Activated CD8-positive, alpha-beta memory T cell treated with anti-CD3 and anti-CD28 coated beads, Interleukin-2, amount 50 U/mL, for 48 hours (primary cell): ENCODE data around the gene ENKD1.

Experiments
- DNase-seq: peaks from one replicate; pipeline ENCODE4 v3.0.0-alpha.2; 2020

Gene ENKD1

DNA sequence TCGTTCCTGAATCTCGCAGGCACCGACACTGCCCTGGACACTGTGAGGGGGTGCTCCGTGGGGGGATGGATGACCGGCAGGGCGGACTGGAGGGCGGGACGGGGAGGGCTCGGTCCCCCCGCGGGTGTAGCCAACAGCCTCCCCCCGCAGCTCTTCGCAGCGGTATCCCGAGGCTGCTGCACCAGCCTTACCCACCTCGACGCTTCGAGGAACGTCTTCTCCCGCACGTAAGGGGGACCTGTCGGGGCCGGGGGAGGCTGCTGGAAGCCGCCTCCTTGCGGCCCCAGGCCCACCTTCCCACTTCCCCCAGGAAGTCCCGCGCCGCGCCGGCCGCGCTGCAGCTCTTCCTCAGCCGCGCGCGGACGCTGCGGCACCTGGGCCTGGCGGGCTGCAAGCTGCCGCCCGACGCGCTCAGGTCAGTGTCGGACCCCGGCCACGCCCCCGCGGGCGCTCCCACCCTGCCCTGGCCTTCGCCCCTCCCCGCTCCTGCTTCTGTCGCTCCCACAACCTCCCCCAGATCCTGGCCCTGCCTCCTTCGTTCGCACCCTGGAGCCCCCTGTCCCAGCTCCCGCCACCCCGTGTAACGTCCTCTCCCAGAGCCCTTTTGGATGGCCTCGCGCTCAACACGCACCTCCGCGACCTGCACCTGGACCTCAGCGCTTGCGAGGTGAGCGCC, 18.3 kb downstream of the ENKD1 start:
- no peak for DNase-seq

- DNase-seq = no peak
Observed at GRCh38 chr16:67647681-67648080, 18.9 kb downstream of the ENKD1 start.

DNA sequence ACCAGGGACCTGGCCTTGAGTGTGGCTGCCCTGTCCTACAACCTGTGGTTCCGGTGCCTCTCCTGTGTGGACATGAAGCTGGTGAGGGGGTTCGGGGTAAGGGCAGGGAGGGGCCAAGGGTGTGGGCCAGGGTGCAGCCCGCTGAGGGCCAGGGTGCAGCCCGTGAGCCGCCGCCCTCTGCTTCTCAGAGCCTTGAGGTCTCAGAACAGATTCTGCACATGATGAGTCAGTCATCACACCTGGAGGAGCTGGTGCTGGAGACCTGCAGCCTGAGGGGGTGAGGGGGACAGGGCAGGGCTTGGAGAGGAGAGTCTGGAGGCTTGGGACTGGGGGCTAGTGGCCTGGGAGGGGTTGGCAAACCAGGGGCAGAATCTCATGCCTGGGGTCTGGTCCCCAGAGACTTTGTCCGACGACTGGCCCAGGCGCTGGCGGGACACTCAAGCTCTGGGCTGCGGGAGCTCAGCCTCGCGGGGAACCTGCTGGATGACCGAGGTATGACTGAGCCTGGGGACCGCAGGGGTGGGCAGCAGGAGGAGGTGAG, 19.4 kb downstream of the ENKD1 start:
- DNase-seq = no peak

DNA sequence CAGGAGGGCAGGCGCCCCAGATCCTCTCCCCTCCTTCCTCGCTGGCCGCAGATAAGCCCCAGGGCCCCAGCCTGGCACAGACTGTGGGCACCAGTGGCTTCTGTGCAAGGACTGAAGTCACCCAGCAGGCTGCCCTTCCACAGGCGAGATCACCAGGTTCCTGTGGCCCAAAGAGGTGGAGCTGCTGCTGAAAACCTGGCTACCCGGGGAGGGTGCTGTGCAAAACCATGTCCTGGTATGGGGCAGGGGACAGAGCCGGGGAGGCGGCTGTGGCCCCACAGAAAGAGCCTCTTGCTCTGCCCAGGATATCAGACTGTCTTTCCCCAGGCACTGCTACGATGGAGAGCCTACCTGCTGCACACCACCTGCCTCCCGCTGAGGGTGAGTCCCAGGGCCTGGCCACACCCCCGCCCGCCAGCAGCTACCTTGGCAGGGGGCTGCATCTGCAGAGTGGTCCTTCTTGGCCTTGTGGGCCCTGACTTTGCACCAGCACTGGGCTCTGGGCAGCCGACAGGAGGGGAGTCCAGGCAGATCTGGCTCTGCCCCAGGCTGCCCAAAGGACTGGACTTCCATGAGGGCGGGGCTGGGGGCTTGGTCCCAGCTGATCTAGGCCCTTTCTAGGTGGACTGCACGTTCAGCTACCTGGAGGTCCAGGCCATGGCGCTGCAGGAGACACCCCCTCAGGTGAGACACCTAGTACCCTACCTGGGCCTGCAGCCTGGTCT, 21.0 kb downstream of the ENKD1 start:
- no peak for DNase-seq

DNA sequence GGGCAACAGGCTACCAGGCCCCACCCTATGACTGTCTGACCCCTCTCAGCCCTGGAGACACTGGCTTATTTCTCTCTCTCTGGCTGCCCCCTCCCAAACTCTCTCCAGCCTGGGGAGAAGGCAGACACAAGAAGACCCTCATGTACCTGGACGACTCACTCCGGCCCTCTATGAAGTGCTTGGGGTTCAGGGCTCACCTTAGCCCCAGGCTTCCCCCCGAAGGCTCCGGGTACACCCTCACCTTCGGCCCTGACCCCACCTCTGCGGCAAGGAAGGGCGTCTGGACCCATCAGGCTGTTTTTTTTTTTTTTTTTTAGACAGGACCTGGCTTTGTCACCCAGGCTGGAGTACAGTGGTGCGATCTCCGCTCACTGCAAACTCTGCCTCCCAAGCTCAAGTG, 22.5 kb downstream of the ENKD1 start:
- DNase-seq = peak; percentile 51

- no peak for DNase-seq
Observed at GRCh38 chr16:67641779-67642708, 24.5 kb downstream of the ENKD1 start.

DNA sequence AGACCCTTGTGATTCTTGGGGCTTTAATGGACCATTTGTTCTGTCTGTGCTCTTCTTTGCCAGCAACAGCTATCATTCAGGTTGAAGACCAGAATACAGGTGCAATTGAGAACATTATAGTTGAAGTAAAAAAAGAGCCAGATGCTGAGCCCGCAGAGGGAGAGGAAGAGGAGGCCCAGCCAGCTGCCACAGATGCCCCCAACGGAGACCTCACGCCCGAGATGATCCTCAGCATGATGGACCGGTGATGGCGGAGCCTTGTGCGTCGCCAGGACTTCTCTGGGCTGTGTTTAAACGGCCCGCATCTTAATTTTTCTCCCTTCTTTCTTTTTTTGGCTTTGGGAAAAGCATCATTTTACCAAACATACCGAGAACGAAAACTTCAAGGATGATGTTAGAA, 28.9 kb downstream of the ENKD1 start:
- no peak for DNase-seq

DNA sequence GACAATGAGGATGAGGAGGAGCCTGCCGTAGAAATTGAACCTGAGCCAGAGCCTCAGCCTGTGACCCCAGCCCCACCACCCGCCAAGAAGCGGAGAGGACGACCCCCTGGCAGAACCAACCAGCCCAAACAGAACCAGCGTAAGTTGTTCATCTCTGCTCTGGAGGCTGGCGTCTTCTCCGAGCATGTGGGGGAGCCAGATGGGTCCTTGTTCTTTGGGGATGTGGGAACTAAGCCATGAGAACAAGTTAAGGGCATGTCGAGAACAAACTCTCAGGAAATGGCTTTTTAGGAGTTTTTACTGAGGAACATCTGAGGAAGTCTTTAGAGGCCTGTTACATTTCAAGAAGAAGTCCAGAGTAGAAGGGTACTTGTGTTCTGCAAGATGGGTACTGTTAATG, 29.8 kb downstream of the ENKD1 start:
- no peak for DNase-seq

GRCh38 chr16:67632415-67633172, 34.0 kb downstream of the ENKD1 start:
- DNase-seq = no peak

DNA sequence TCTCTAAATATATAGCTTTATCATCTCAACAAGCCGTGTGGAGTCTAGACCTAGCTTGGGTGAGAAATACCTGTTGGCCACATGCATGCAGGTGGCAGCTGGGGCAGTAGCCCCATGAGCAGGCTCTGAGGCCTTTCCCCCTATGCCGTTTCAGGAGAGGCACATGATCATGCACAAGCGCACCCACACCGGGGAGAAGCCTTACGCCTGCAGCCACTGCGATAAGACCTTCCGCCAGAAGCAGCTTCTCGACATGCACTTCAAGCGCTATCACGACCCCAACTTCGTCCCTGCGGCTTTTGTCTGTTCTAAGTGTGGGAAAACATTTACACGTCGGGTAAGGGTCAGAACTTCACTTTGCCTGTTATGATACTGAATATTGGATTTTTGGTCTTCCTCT, 38.3 kb downstream of the ENKD1 start:
- no peak for DNase-seq

- no peak for DNase-seq
Observed at GRCh38 chr16:67613808-67614207, 52.7 kb downstream of the ENKD1 start.
